Measurements from ENCODE around the gene REV1. TPM values are rescaled to one million over a fixed set of nuclear protein-coding genes. Genes with fewer than 3 reads are reported as not detected.

REV1 gene
- total and polyA plus RNA-seq, 2 of the 13 experiments (the other 11 are each of a cell fraction or from before 2014, with no cell fraction given), result 49.1 to 71.8 TPM

- CTCF ChIA-PET (ENCODE audit: low intra/inter-chr PET ratio, low total read pairs), result no interaction called here
- no peaks in the 10 kb centered on the region for H3K27me3 ChIP-seq (ENCODE audit: control insufficient read depth in 1 of 2, insufficient read depth in 2 of 2, low read length in 2 of 2)
- intact Hi-C loops (cut with micrococcal nuclease; ENCODE audit: unreplicated experiment) (no loop called here), in situ Hi-C loops (cut with HindIII; ENCODE audit: extremely low pct_ligation_motif_present, low pct_unique_long_range_greater_than_20kb) (no loop called here)
- H3K4me3 ChIP-seq (replicated peaks in 1 of 3; ENCODE audit: insufficient read depth in 1 of 3, low read depth in 2 of 3, low read length in 3 of 3), result no peak overlapping the region
- DNase-seq (ENCODE audit: low spot score) (no peak), FAIRE-seq (no peak), ATAC-seq (no peak)
- H3K9ac ChIP-seq (ENCODE audit: insufficient read depth, low read depth, low read length), result no peak overlapping the region
- H3K36me3 ChIP-seq (replicated peaks in 1 of 2; ENCODE audit: control insufficient read depth in 1 of 2, insufficient read depth in 2 of 2, low read length in 2 of 2), result peaks cover 0 to 1% of the 10 kb centered on the region in 2 experiments; a peak in 3 of 5 replicates
- no peak for TF ChIP-seq ARID2 (CRISPR knock-in tag; IDR thresholded peaks at IDR 0.05; ENCODE audit: borderline replicate concordance)
- no peak for TF ChIP-seq ZFP91 (CRISPR knock-in tag; IDR thresholded peaks at IDR 0.05; ENCODE audit: borderline replicate concordance)
- TF ChIP-seq KDM3A (CRISPR knock-in tag; IDR thresholded peaks at IDR 0.05; ENCODE audit: low read depth), result no peak
- no peak for TF ChIP-seq JUN (CRISPR knock-in tag; IDR thresholded peaks at IDR 0.05)
- TF ChIP-seq E2F1 (CRISPR knock-in tag; IDR thresholded peaks at IDR 0.05), result no peak
- TF ChIP-seq SAP130 (CRISPR knock-in tag; IDR thresholded peaks at IDR 0.05; ENCODE audit: low read depth), result no peak
- POLR2A ChIA-PET, result no interaction called here
- H3K4me1 ChIP-seq (ENCODE audit: insufficient read depth, low read length), result peaks cover 67% of the 10 kb centered on the region
- peaks cover 68% of the 10 kb centered on the region for H4K20me1 ChIP-seq (ENCODE audit: insufficient read depth, low read length)
- no TSS peak for BruUV-seq (replicated peaks)
- H3K9me3 ChIP-seq (ENCODE audit: low read length), result no peaks in the 10 kb centered on the region
- WGBS (ENCODE audit: low lambda C conversion rate), result 92% methylated on average over 2 of the region's 2 CpGs
- H3K79me2 ChIP-seq (ENCODE audit: insufficient read depth, low read length), result peaks cover 98% of the 10 kb centered on the region
- H2AFZ ChIP-seq (ENCODE audit: low read length), result no peak overlapping the region
- H3K4me2 ChIP-seq (ENCODE audit: low read depth, low read length), result no peak overlapping the region
- no peak overlapping the region for H3K27ac ChIP-seq (ENCODE audit: extremely low read length, insufficient read depth, low read length)
Measured at GRCh38 chr2:99473518-99474083, 16.2 kb downstream of the REV1 start.
